AG10803 (cell line): Measurements from ENCODE around the gene TOP1.

Source experiments
- DNase-seq: peaks from one replicate; pipeline ENCODE4 v3.0.0; 2010; ENCODE audit warnings: low read depth
- H3K4me3 ChIP-seq: 2 replicates; pipeline ENCODE4 v1.5.1; 2011; ENCODE audit warnings: mild to moderate bottlenecking, low read length, control low read depth
- CTCF ChIP-seq: conservative IDR thresholded peaks from 2 replicates; pipeline ENCODE4 v1.5.1; 2011; ENCODE audit warnings: mild to moderate bottlenecking, low read length, control low read depth, inconsistent platforms

The TOP1 gene

GRCh38 chr20:41029150-41029901 lies 704 bp downstream of the TOP1 start:
- no peak for TF ChIP-seq CTCF
- no peak for DNase-seq
- H3K4me3 ChIP-seq = peak overlapping the region; percentile 78

GRCh38 chr20:41030061-41030460 lies 1.4 kb downstream of the TOP1 start:
- peak overlapping the region; percentile 78 for H3K4me3 ChIP-seq
- no peak for DNase-seq
- no peak for TF ChIP-seq CTCF

- H3K4me3 ChIP-seq = peak overlapping the region; percentile 78
- TF ChIP-seq CTCF = no peak
- DNase-seq = peak; percentile 63
Observed at GRCh38 chr20:41030531-41031242, 2.1 kb downstream of the TOP1 start.

GRCh38 chr20:41031243-41031619 lies 2.6 kb downstream of the TOP1 start:
- peak overlapping the region; percentile 78 for H3K4me3 ChIP-seq
- no peak for DNase-seq
- no peak for TF ChIP-seq CTCF

GRCh38 chr20:41032271-41032670 lies 3.6 kb downstream of the TOP1 start:
- no peak for DNase-seq
- no peak for TF ChIP-seq CTCF
- H3K4me3 ChIP-seq = no peak overlapping the region

GRCh38 chr20:41034239-41034638 lies 5.6 kb downstream of the TOP1 start:
- no peak overlapping the region for H3K4me3 ChIP-seq
- DNase-seq = no peak
- no peak for TF ChIP-seq CTCF

- no peak overlapping the region for H3K4me3 ChIP-seq
- no peak for DNase-seq
- no peak for TF ChIP-seq CTCF
Observed at GRCh38 chr20:41035207-41035606, 6.6 kb downstream of the TOP1 start.
